Tibial artery (tissue), 4 donors: ENCODE data around the gene AADAT.
"Not testable (repeated sequence)": the region's sequence is repeated elsewhere in the genome, so short reads cannot be mapped to it uniquely, and the experiment has no call there.

Source experiments
- DNase-seq, 2 donors: peaks; one replicate each; pipeline ENCODE4 v3.0.0-alpha.2; 2019
- H3K27ac ChIP-seq, 2 donors: fragments of 200-600 bp; sonication (generic) in 1 of 2; 1 replicate in 1 of 2; 2 replicates in 1 of 2; pipeline ENCODE4 v1.5.1; 2018 to 2019; ENCODE audit warnings: mild to moderate bottlenecking in 1 of 2
- H3K27me3 ChIP-seq, 2 donors: fragments of 200-600 bp; sonication (generic) in 1 of 2; one replicate each; pipeline versions ENCODE4 v1.5.1 to v1.6.0; 2016 to 2019
- H3K36me3 ChIP-seq, 3 donors: fragments of 200-600 bp; sonication (generic) in 2 of 3; one replicate each; pipeline ENCODE4 v1.5.1; 2016 to 2019; ENCODE audit warnings: mild to moderate bottlenecking in 2 of 3
- H3K4me1 ChIP-seq, 4 donors: fragments of 200-600 bp; sonication (generic) in 2 of 4; 1 replicate in 3 of 4; 2 replicates in 1 of 4; pipeline ENCODE4 v1.5.1; 2016 to 2019
- H3K4me3 ChIP-seq, 2 donors: fragments of 200-600 bp; sonication (generic) in 1 of 2; 1 replicate in 1 of 2; 2 replicates in 1 of 2; pipeline ENCODE4 v1.5.1; 2018 to 2019; ENCODE audit warnings: mild to moderate bottlenecking in 2 of 2
- H3K9me3 ChIP-seq, 3 donors: fragments of 200-600 bp; sonication (generic) in 1 of 3; one replicate each; pipeline ENCODE4 v1.5.1; 2016 to 2019
- CTCF ChIP-seq, 2 experiments: fragments of 200-600 bp in 1 of 2; fragments of 450-650 bp in 1 of 2; IDR thresholded peaks; one replicate each; pipeline ENCODE4 v1.5.1; 2017 to 2019; ENCODE audit warnings: antibody characterized with exemption in 2 of 2, mild to moderate bottlenecking in 1 of 2, moderate library complexity in 1 of 2
- intact Hi-C: fragments of 100-400 bp; cut with DNase I; formaldehyde crosslinking; loops from one replicate; pipeline ENCODE4 v1.15.0; 2023; ENCODE audit warnings: low total_unique reads

AADAT gene

GRCh38 chr4:170111546-170111945, 21.8 kb upstream of the AADAT start:
- H3K4me1 ChIP-seq, result no peaks in the 10 kb centered on the region
- no peaks in the 10 kb centered on the region for H3K9me3 ChIP-seq
- TF ChIP-seq CTCF (IDR thresholded peaks at IDR 0.05), result no peak
- H3K27ac ChIP-seq, result no peak overlapping the region
- intact Hi-C loops, result no loop called here
- no peak for DNase-seq
- no peak overlapping the region for H3K4me3 ChIP-seq
- H3K36me3 ChIP-seq, result no peaks in the 10 kb centered on the region
- H3K27me3 ChIP-seq, result no peaks in the 10 kb centered on the region

- TF ChIP-seq CTCF (IDR thresholded peaks at IDR 0.05), result no peak
- DNase-seq, result no peak
- Histone ChIP-seq H3K27ac (no peak overlapping the region), H3K4me3 (no peak overlapping the region), H3K9me3 (no peaks in the 10 kb centered on the region), H3K27me3 (no peaks in the 10 kb centered on the region), H3K36me3 (no peaks in the 10 kb centered on the region), H3K4me1 (no peaks in the 10 kb centered on the region)
- intact Hi-C loops, result no loop called here
These were observed 21.3 kb upstream of the AADAT start for GRCh38 chr4:170111085-170111484.

- no peak for TF ChIP-seq CTCF (IDR thresholded peaks at IDR 0.05)
- Histone ChIP-seq H3K27me3 (no peaks in the 10 kb centered on the region), H3K4me3 (no peak overlapping the region), H3K36me3 (no peaks in the 10 kb centered on the region), H3K9me3 (no peaks in the 10 kb centered on the region), H3K4me1 (no peaks in the 10 kb centered on the region), H3K27ac (no peak overlapping the region)
- DNase-seq, result no peak
- intact Hi-C loops, result no loop called here
These were observed 20.5 kb upstream of the AADAT start for GRCh38 chr4:170110285-170110672.

- H3K4me3 ChIP-seq, result no peak overlapping the region
- no peak for TF ChIP-seq CTCF (IDR thresholded peaks at IDR 0.05)
- no peaks in the 10 kb centered on the region for H3K27me3 ChIP-seq
- no peak for DNase-seq
- no peaks in the 10 kb centered on the region for H3K36me3 ChIP-seq
- H3K9me3 ChIP-seq, result no peaks in the 10 kb centered on the region
- H3K27ac ChIP-seq, result no peak overlapping the region
- no peaks in the 10 kb centered on the region for H3K4me1 ChIP-seq
- intact Hi-C loops, result no loop called here
These were observed 20.0 kb upstream of the AADAT start for GRCh38 chr4:170109586-170110284.

- DNase-seq, result no peak
- H3K27ac ChIP-seq, result no peak overlapping the region
- H3K36me3 ChIP-seq, result no peaks in the 10 kb centered on the region
- no peaks in the 10 kb centered on the region for H3K9me3 ChIP-seq
- intact Hi-C loops, result no loop called here
- H3K27me3 ChIP-seq, result no peaks in the 10 kb centered on the region
- H3K4me1 ChIP-seq, result no peaks in the 10 kb centered on the region
- no peak for TF ChIP-seq CTCF (IDR thresholded peaks at IDR 0.05)
- no peak overlapping the region for H3K4me3 ChIP-seq
These were observed 17.1 kb upstream of the AADAT start for GRCh38 chr4:170106900-170107299.

GRCh38 chr4:170102426-170102825, 12.7 kb upstream of the AADAT start:
- no peak overlapping the region for H3K27ac ChIP-seq

GRCh38 chr4:170098171-170098570, 8.4 kb upstream of the AADAT start:
- H3K36me3 ChIP-seq, DNase-seq, intact Hi-C loops, H3K27me3 ChIP-seq, H3K9me3 ChIP-seq, H3K27ac ChIP-seq, H3K4me3 ChIP-seq, H3K4me1 ChIP-seq: not testable (repeated sequence)

More at GRCh38 chr4:170102426-170102825, 12.7 kb upstream of the AADAT start:
- H3K9me3 ChIP-seq, result no peaks in the 10 kb centered on the region
- H3K36me3 ChIP-seq, result no peaks in the 10 kb centered on the region
- intact Hi-C loops, result no loop called here
- H3K4me1 ChIP-seq, result no peaks in the 10 kb centered on the region
- no peak for DNase-seq
- TF ChIP-seq CTCF (IDR thresholded peaks at IDR 0.05), result no peak
- H3K27me3 ChIP-seq, result no peaks in the 10 kb centered on the region
- H3K4me3 ChIP-seq, result no peak overlapping the region
